ENCODE results near the gene PREP.
"Not testable (repeated sequence)": the region's sequence is repeated elsewhere in the genome, so short reads cannot be mapped to it uniquely, and the experiment has no call there.

PREP gene

DNA sequence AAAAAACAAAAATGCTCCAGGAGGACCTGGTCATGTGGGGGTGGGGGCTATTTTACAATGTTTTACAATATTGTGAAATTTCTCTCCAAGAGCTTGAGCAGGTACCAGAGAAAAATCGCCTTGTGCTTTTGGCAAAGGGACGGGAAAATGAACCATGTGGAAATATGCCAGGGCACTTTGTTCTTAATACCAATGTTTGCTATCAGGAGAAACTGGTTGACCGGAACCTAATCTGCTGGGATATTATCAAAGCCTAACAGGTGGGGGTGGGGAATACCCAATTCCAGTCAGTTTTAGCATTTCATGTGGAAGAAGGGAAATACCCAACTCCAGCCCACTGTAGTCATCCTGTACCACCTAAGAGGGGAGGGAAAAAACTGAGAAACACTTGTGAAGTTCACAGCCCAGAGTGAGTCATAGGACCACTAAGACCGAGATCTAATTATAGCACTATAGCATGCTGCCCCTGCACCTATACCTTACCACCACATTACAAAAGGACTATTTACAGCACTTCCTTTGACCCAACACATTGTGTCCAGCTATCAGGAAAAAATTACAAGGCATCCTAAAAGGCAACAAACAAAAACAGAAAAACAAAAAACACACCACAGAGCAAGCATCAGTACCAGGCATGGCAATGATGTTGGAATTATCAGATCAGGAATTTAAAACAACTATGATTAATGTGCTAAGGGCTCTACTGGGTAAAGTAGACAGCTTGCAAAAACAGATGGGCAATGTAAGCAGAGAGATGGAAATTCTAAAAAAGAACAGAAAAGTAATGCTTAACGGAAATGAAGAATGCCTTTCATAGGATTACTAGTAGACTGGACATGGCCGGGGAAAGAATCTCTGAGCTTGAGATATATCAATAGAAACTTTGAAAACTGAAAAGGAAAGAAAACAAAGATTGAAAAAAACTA lies 138.9 kb downstream of the PREP start:
- ATAC-seq = peak; percentile 98
- peak; percentile 5 for DNase-seq

DNA sequence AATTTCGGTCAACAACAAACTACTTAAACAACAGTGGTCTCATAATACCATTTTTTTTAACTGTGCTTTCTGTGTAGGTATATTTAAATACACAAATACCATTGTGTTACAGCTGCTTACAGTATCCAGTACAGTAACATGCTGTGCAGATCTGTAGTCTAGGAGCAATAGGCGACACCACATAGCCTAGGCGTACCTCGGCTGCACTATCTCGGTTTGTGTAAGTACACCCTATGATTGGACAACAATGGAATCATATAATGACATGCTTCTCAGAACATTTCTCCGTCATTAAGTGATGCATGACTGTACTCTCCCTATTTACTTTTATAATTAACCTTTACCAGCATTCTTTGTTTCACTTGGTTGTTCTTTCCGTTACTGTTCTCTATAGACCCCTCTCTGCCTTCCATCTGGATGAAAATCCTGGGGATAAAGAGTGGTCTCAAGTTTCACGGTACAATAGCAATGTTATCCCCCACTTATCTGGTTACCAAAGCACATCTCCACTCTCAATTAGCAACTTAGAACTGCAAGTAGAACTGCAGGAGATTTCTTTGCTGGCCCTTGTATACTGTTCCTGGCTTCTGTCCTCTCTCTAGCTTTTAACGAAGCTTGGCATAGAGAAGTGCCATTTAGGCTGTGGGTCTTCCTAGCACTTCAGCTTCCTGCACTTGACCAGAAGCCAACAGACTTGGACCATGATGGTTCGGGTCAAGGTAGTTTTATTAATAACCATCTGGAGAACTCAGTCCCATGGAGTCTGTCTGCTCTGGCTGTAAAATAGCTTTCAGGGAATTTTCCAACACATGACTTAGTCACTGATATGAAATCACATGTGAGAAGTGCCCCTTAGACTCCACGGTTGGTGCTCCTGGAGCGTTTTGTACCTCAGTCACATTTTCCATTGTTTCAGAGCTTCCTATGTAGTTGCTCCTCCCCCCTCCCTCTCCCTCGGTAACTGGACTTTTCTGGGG lies 142.7 kb downstream of the PREP start:
- ATAC-seq = peak; percentile 37
- DNase-seq = peak; percentile 5

DNA sequence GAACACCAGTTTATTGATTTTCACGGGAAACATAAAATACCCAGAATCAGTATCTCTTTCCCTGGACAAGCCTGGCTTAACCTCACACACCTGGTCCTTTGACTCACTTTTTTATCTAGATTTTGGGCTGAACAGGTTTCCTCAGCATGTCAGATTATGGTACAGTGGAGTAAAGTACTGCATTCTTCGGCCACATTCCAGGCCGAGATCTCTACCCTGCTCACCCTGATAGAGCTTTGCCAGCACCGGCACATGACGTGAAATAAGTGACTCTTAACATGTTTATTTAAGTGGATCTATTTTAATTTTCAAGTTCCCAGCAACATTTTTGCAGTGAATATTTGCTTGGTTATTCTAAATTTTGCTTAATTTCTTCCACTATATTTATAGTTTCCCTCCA lies 144.1 kb downstream of the PREP start:
- no peak for ATAC-seq
- no peak for DNase-seq

DNA sequence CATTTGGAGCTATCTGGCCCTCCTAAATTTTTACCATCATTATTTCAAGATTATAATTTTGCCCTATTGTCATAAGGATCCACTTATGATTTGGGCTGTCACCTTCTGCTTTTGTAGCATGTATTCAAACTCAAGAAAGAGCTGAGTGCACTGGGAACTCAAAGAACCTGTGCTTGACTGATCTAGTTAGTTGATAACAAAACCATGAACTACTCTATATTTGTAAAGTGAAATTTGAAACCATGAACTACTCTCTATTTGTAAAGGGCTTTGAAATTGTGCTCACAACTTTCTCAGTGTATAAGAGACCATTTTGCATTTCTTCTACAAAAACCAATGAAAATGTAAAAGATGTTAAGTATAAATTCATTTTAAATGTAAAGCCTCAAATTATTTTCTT lies 145.5 kb downstream of the PREP start:
- no peak for ATAC-seq
- no peak for DNase-seq

DNA sequence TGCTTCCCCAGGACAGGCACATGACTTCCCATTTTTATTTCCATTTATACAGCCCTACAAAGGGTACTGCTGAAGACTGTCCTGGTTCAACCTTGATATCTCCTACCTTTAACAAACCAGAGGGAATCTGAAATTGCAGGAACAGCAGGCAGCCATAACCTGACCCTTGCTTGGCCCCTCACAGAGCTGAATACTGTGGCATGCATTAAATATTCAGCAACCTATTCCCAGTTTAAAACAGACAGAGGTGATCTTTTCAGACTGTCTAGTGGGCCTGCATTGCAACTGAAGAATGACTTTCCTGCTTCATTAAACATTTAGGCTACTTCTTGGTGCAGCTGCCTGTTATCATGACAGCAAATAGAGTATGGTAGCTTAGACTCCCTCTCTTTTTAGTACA lies 146.3 kb downstream of the PREP start:
- no peak for ATAC-seq
- DNase-seq = no peak

DNA sequence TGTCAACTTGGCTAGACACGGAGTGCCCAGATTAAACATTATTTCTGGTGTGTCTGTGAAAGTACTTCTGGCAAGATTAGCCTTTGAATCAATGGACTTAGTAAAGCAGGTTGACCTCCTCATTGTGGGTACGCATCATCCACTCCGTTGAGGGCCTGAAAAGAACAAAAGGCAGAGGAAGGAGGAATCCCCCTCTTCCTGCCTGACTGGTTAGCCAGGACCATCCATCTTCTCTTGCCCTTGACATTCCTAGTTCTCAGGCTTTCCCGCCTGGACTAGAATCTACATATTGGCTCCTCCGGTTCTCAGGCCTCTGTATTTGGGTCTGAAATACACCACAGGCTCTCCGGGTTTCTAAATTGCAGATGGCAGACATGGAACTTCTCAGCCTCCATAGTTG lies 149.1 kb downstream of the PREP start:
- ATAC-seq = no peak
- no peak for DNase-seq

- DNase-seq = no peak
These were observed 151.2 kb downstream of the PREP start for GRCh38 chr6:105251689-105252088.

GRCh38 chr6:105250533-105250932 lies 152.3 kb downstream of the PREP start:
- ATAC-seq = no peak
- no peak for DNase-seq

More at GRCh38 chr6:105251689-105252088, 151.2 kb downstream of the PREP start:
- ATAC-seq = no peak

DNA sequence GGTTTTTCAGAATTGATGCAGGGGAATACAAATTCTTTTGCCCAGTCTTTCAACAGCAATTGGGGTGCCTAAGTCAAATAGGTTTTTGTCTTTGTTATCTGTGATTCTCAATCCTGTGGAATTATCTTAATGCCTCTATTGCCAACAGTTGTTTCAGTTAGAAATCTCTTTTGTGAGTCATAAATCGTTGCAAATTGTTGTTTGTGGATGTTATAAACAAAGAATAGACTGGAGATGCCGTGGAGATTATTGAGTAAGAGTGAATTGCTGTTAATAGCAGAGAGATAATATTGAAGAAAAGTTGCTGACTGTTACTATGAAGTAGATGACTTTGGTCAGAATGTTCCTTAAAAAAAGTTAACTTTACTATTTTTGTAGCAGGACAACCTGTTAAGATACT lies 159.4 kb downstream of the PREP start:
- ATAC-seq (no peak), DNase-seq (no peak)

GRCh38 chr6:105235155-105235554 lies 167.7 kb downstream of the PREP start:
- DNase-seq = no peak
- ATAC-seq = no peak

- not testable (repeated sequence) for DNase-seq, ATAC-seq
These were observed 171.1 kb downstream of the PREP start for GRCh38 chr6:105231771-105232170.
